RKO (cell line): ENCODE data around the gene MAD1L1.

Experiments
- DNase-seq: peaks from one replicate; pipeline ENCODE4 v3.0.0-alpha.2; 2016; ENCODE audit warnings: low spot score

The MAD1L1 gene

GRCh38 chr7:2258661-2259365, 26.1 kb upstream of the MAD1L1 start:
- DNase-seq: no peak

- no peak for DNase-seq
Observed at GRCh38 chr7:2257651-2258050, 24.9 kb upstream of the MAD1L1 start.

GRCh38 chr7:2257046-2257551, 24.4 kb upstream of the MAD1L1 start:
- no peak for DNase-seq

- DNase-seq: no peak
Observed at GRCh38 chr7:2256306-2257045, 23.7 kb upstream of the MAD1L1 start.

- DNase-seq: no peak
Observed at GRCh38 chr7:2255145-2256139, 22.7 kb upstream of the MAD1L1 start.

- no peak for DNase-seq
Observed at GRCh38 chr7:2254429-2255144, 21.8 kb upstream of the MAD1L1 start.

- no peak for DNase-seq
Observed at GRCh38 chr7:2253525-2254244, 20.9 kb upstream of the MAD1L1 start.

GRCh38 chr7:2253021-2253420, 20.3 kb upstream of the MAD1L1 start:
- DNase-seq: no peak

GRCh38 chr7:2251841-2252771, 19.4 kb upstream of the MAD1L1 start:
- no peak for DNase-seq

GRCh38 chr7:2251381-2251780, 18.6 kb upstream of the MAD1L1 start:
- DNase-seq: no peak

- DNase-seq: no peak
Observed at GRCh38 chr7:2249744-2250323, 17.1 kb upstream of the MAD1L1 start.

GRCh38 chr7:2248984-2249694, 16.4 kb upstream of the MAD1L1 start:
- DNase-seq: no peak

- DNase-seq: no peak
Observed at GRCh38 chr7:2247141-2247995, 14.6 kb upstream of the MAD1L1 start.

- no peak for DNase-seq
Observed at GRCh38 chr7:2245883-2246675, 13.3 kb upstream of the MAD1L1 start.

GRCh38 chr7:2244404-2244995, 11.8 kb upstream of the MAD1L1 start:
- DNase-seq: no peak

GRCh38 chr7:2243458-2243857, 10.7 kb upstream of the MAD1L1 start:
- no peak for DNase-seq
